Body of pancreas (tissue), 4 donors: Measurements from ENCODE around the gene PON3. TPM values are rescaled to one million over a fixed set of nuclear protein-coding genes. Genes with fewer than 3 reads are reported as not detected.

ENCODE experiments used
- ATAC-seq: fragments of 150-250 bp; one replicate; pipeline ENCODE4 v1.9.1; 2016
- DNase-seq, 4 donors: peaks; one replicate each; pipeline ENCODE4 v3.0.0-alpha.2; 2019
- H3K27ac ChIP-seq, 4 donors: fragments of 200-600 bp; sonication (generic); 1 replicate in 3 of 4; 2 replicates in 1 of 4; pipeline versions ENCODE4 v1.5.1 to v1.6.1; 2016 to 2019; ENCODE audit warnings: mild to moderate bottlenecking in 1 of 4, mixed read lengths in 1 of 4, moderate library complexity in 1 of 4
- H3K27me3 ChIP-seq, 2 donors: fragments of 200-600 bp; sonication (generic); one replicate each; pipeline ENCODE4 v1.6.0; 2016; ENCODE audit warnings: mild to moderate bottlenecking in 1 of 2
- H3K36me3 ChIP-seq, 2 donors: fragments of 200-600 bp; sonication (generic); replicated peaks in 1 of 2; 2 replicates each; pipeline ENCODE4 v1.5.1; 2016; ENCODE audit warnings: low read depth in 2 of 2; ENCODE audit not compliant: insufficient read depth in 1 of 2
- H3K4me1 ChIP-seq: fragments of 200-600 bp; sonication (generic); one replicate; pipeline ENCODE4 v1.6.0; 2016
- H3K4me3 ChIP-seq, 2 donors: fragments of 200-600 bp; sonication (generic); 1 replicate in 1 of 2; 2 replicates in 1 of 2; pipeline ENCODE4 v1.5.1; 2016 to 2019
- H3K9me3 ChIP-seq, 3 donors: fragments of 200-600 bp; sonication (generic); 1 replicate in 2 of 3; 2 replicates in 1 of 3; pipeline ENCODE4 v1.5.1; 2016
- CTCF ChIP-seq, 7 experiments: fragments of 450-650 bp in 4 of 7; fragments of 200-600 bp in 3 of 7; sonication (generic) in 3 of 7; IDR thresholded peaks; one replicate each; pipeline ENCODE4 v1.5.1; 2016 to 2019; ENCODE audit warnings: antibody characterized with exemption in 7 of 7
- POLR2A ChIP-seq, 3 donors: fragments of 450-650 bp; IDR thresholded peaks; one replicate each; pipeline ENCODE4 v1.6.1; 2016; ENCODE audit warnings: antibody characterized with exemption in 3 of 3, mild to moderate bottlenecking in 2 of 3
- WGBS, 2 donors: methylation state at CpG; one replicate each; pipeline ENCODE4 v1.1.5; 2017; 5-methylcytosine and 5-hydroxymethylcytosine counted together
- intact Hi-C: fragments of 100-400 bp; cut with DNase I; formaldehyde crosslinking; loops from one replicate; pipeline ENCODE4 v1.15.1; 2023
- total RNA-seq, 2 donors: library from RNA; depleted of rRNA; stranded (reverse); fragments of >200 nt; gene quantifications; one replicate each; pipeline ENCODE4 v1.1.0, GENCODE V29; 2016

Gene PON3
- total RNA-seq, 2 donors from 2014 or later, result 3.0 to 7.0 TPM

DNA sequence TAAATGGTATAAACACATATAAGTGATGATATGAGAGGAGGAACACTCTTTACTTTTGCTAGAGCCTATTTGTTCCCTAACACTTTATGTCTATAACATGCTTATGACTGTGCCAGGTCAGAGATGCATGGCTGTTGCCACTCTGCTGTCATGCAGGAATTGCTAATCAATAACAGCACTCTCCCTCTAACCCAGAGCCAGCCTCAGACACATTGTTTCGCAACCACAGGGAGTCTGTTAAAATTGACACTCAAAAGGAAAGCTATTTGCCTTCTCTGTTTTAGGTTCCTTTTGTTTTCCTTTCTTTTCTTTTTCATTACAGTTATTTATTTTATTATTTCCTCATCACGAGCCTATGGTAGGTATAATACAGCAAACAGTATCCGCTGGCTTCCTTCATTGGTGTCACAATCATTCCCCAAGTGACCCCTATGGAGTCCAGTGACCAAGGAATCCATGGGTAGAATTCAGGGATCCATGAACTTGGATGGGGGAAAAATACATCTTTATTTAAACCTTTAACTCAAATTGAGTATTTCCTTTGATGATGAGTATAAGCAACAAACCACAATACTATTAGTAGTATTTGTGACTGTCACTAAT, 31.8 kb upstream of the PON3 start:
- WGBS, 2 donors, result 81 to 82% methylated on average over 3 of the region's 3 CpGs
- Histone ChIP-seq H3K4me3 (no peak overlapping the region), H3K27me3 (no peaks in the 10 kb centered on the region), H3K4me1 (no peaks in the 10 kb centered on the region), H3K27ac (no peak overlapping the region), H3K36me3 (no peaks in the 10 kb centered on the region), H3K9me3 (no peaks in the 10 kb centered on the region)
- DNase-seq (no peak), ATAC-seq (no peak)
- TF ChIP-seq CTCF (IDR thresholded peaks at IDR 0.05) (no peak), POLR2A (IDR thresholded peaks at IDR 0.05) (no peak)
- intact Hi-C loops, result no loop called here

- Histone ChIP-seq H3K36me3 (no peaks in the 10 kb centered on the region), H3K9me3 (no peaks in the 10 kb centered on the region), H3K27me3 (no peaks in the 10 kb centered on the region), H3K4me1 (peaks cover 3% of the 10 kb centered on the region), H3K4me3 (no peak overlapping the region), H3K27ac (no peak overlapping the region)
- ATAC-seq, result no peak
- TF ChIP-seq CTCF (IDR thresholded peaks at IDR 0.05) (no peak), POLR2A (IDR thresholded peaks at IDR 0.05) (no peak)
- WGBS, 2 donors, result 84 to 86% methylated on average over 7 of the region's 7 CpGs
- intact Hi-C loops, result no loop called here
- no peak for DNase-seq
Observed at GRCh38 chr7:95427166-95427565, 31.0 kb upstream of the PON3 start.

DNA sequence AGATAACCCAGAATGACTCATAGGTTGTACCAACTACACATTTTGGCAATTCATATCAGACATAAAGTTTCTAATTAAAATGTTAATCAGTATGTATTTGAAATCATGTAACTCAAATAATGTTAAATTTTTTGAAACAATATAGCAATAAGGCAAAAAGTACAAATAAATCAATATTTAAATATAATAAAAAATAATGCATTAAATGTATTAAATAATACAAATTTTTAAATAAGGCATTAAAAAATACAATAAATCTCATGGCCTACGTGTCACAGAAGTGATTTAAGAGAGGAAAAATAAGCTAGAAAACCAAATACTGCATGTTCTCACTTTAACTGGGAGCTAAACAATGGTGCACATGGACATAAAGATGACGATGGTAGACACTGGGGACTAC, 29.5 kb upstream of the PON3 start:
- Histone ChIP-seq H3K4me3 (no peak overlapping the region), H3K27me3 (no peaks in the 10 kb centered on the region), H3K36me3 (no peaks in the 10 kb centered on the region), H3K27ac (no peak overlapping the region), H3K4me1 (peaks cover 17% of the 10 kb centered on the region), H3K9me3 (no peaks in the 10 kb centered on the region)
- intact Hi-C loops, result no loop called here
- 90 to 93% methylated on average over 2 of the region's 2 CpGs for WGBS, 2 donors
- TF ChIP-seq POLR2A (IDR thresholded peaks at IDR 0.05) (no peak), CTCF (IDR thresholded peaks at IDR 0.05) (no peak)
- no peak for DNase-seq
- ATAC-seq, result no peak

DNA sequence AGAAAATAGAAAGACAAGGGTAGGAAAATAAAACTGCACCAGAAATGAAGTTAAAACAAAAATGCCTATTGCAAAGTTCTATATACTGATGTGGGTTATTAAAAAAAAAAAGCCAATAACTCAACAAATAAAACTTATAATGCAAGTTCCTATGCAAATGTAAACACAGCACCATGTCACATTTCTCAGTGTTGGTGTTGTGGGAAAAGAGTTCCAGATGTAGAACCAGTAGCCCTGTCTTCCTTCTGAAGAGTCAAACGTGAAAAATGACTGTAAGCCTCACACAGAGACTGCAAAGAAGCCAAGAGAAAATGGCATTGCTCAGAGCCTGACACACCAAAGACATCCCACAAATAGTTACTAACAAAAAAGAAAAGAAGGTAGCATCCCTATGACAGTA, 28.5 kb upstream of the PON3 start:
- TF ChIP-seq POLR2A (IDR thresholded peaks at IDR 0.05) (no peak), CTCF (IDR thresholded peaks at IDR 0.05) (no peak)

DNA sequence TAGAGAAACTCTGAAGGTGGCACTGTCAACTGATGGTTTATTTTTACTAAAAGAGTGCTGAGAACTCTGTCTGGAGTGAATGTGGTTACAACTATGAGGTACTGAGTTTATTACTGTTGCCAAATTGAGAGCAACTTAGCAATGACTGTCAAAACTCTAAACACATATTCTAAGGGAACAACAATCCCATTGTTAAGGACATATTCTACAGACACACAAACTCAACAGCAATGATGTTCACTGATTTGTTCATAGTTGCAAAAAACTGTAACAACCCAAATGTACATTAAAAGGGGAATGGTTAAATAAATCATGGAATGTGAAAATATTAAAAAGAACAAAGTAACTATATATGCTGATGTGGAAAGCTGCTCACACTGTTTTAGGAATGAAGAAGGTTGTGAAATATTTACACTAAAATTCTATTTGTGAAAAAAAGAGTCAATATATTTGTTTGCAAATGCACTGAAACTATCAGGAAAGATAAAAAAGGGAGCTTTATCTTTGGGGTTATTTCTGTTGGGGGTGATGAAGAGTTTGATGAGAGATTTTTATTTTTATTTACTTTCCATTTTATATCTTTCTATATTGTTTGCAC, 25.8 kb upstream of the PON3 start:
- no peak for ATAC-seq
- no peaks in the 10 kb centered on the region for H3K9me3 ChIP-seq
- intact Hi-C loops, result no loop called here
- TF ChIP-seq CTCF (IDR thresholded peaks at IDR 0.05) (no peak), POLR2A (IDR thresholded peaks at IDR 0.05) (no peak)
- no peak for DNase-seq
- H3K36me3 ChIP-seq, result no peaks in the 10 kb centered on the region
- H3K4me1 ChIP-seq, result peaks cover 17% of the 10 kb centered on the region
- no peaks in the 10 kb centered on the region for H3K27me3 ChIP-seq
- H3K27ac ChIP-seq, result no peak overlapping the region
- H3K4me3 ChIP-seq, result no peak overlapping the region

More for the DNA sequence above, 28.5 kb upstream of the PON3 start:
- Histone ChIP-seq H3K36me3 (no peaks in the 10 kb centered on the region), H3K27me3 (no peaks in the 10 kb centered on the region), H3K4me3 (no peak overlapping the region), H3K9me3 (no peaks in the 10 kb centered on the region), H3K4me1 (peaks cover 17% of the 10 kb centered on the region), H3K27ac (no peak overlapping the region)
- no peak for ATAC-seq
- intact Hi-C loops, result no loop called here
- no peak for DNase-seq
- 31 to 44% methylated on average over 1 of the region's 1 CpG for WGBS, 2 donors
